PC-3 (cell line): Measurements from ENCODE around the gene KLK10. TPM values are rescaled to one million over a fixed set of nuclear protein-coding genes. Genes with fewer than 3 reads are reported as not detected.
A peak's percentile ranks its signal among the peaks of the same experiment; 100 is the strongest.

Experiments
- ATAC-seq: fragments of 200-7000 bp; cut with Tn5 transposase; 2 replicates; pipeline ENCODE4 v1.9.1; 2020; ENCODE audit warnings: mild to moderate bottlenecking, moderate library complexity
- BruUV-seq: library from RNA; stranded (reverse); fragments of 400-500 nt; replicated peaks from 2 replicates; lab custom pipeline; 2021; lab: Mats Ljungman, UMichigan
- CTCF ChIA-PET: fragments of 300-600 bp; sonication (Branson Sonifier 250); formaldehyde crosslinking; loops from one replicate; lab custom pipeline; 2022; ENCODE audit warnings: antibody characterized with exemption; lab: Charles Lee
- POLR2A ChIA-PET: fragments of 300-600 bp; sonication (Branson Sonifier 250); formaldehyde crosslinking; loops from one replicate; lab custom pipeline; 2022; ENCODE audit warnings: antibody characterized with exemption; ENCODE audit not compliant: unreplicated experiment; lab: Charles Lee
- DNase-seq: peaks from one replicate; pipeline ENCODE4 v3.0.0-alpha.2; 2015
- H2AFZ ChIP-seq: fragments of 300-600 bp; sonication (generic); 2 replicates; pipeline ENCODE4 v1.6.0; 2016; ENCODE audit warnings: antibody characterized with exemption, low read length
- H3F3A ChIP-seq: fragments of 300-600 bp; sonication (generic); one replicate; pipeline ENCODE4 v1.6.0; 2017; ENCODE audit warnings: antibody characterized with exemption, low read length, control low read depth, mild to moderate bottlenecking; ENCODE audit not compliant: unreplicated experiment
- H3K27ac ChIP-seq: fragments of 300-600 bp; sonication (generic); 2 replicates; pipeline ENCODE4 v1.5.1; 2016; ENCODE audit warnings: mild to moderate bottlenecking, low read length
- H3K27me3 ChIP-seq: fragments of 300-600 bp; sonication (generic); 2 replicates; pipeline ENCODE4 v1.6.1; 2016; ENCODE audit warnings: low read length, mixed read lengths
- H3K36me3 ChIP-seq: fragments of 300-600 bp; sonication (generic); 2 replicates; pipeline ENCODE4 v1.6.1; 2016; ENCODE audit warnings: low read depth, mixed run types, low read length, mixed read lengths
- H3K4me1 ChIP-seq: fragments of 300-600 bp; sonication (generic); 2 replicates; pipeline ENCODE4 v1.5.1; 2016; ENCODE audit warnings: low read length; ENCODE audit not compliant: insufficient read depth
- H3K4me2 ChIP-seq: fragments of 300-600 bp; sonication (generic); 2 replicates; pipeline ENCODE4 v1.6.0; 2016; ENCODE audit warnings: low read length
- H3K4me3 ChIP-seq: fragments of 300-600 bp; sonication (generic); 2 replicates; pipeline ENCODE4 v1.5.1; 2016; ENCODE audit warnings: mild to moderate bottlenecking, low read length, mixed read lengths
- H3K79me2 ChIP-seq: fragments of 300-600 bp; sonication (generic); 2 replicates; pipeline ENCODE4 v1.6.1; 2017; ENCODE audit warnings: low read length, mixed read lengths
- H3K9ac ChIP-seq: fragments of 300-600 bp; sonication (generic); 2 replicates; pipeline ENCODE4 v1.6.0; 2016; ENCODE audit warnings: mild to moderate bottlenecking, low read length
- H3K9me2 ChIP-seq: fragments of 300-600 bp; sonication (generic); replicated peaks from 2 replicates; pipeline ENCODE4 v1.6.1; 2016; ENCODE audit warnings: mixed run types, low read length, mixed read lengths
- H3K9me3 ChIP-seq: fragments of 300-600 bp; sonication (generic); 2 replicates; pipeline ENCODE4 v1.6.1; 2016; ENCODE audit warnings: low read length, mixed read lengths
- H4K20me1 ChIP-seq: fragments of 300-600 bp; sonication (generic); 2 replicates; pipeline ENCODE4 v1.6.1; 2016; ENCODE audit warnings: low read length, mixed read lengths
- CTCF ChIP-seq: fragments of 300-600 bp; sonication (generic); conservative IDR thresholded peaks from 2 replicates; pipeline ENCODE4 v1.5.1; 2017; ENCODE audit warnings: antibody characterized with exemption, low read depth, mild to moderate bottlenecking, low read length
- EZH2 ChIP-seq: fragments of 300-600 bp; sonication (generic); IDR thresholded peaks from one replicate; pipeline ENCODE4 v1.6.1; 2017; ENCODE audit warnings: antibody characterized with exemption, mild to moderate bottlenecking, low read length; ENCODE audit not compliant: unreplicated experiment
- EZH2phosphoT487 ChIP-seq: fragments of 300-600 bp; sonication (generic); IDR thresholded peaks from 2 replicates; pipeline ENCODE4 v1.6.1; 2018; ENCODE audit warnings: mild to moderate bottlenecking, antibody characterized with exemption, low read length, borderline replicate concordance
- intact Hi-C: fragments of 100-400 bp; cut with micrococcal nuclease; formaldehyde crosslinking; loops from 2 replicates; pipeline ENCODE4 v1.9.0; 2023
- total RNA-seq: library from RNA; depleted of rRNA; stranded (reverse); fragments of >200 nt; gene quantifications from 2 replicates; pipeline ENCODE4 v1.2.3, GENCODE V29; 2014

The KLK10 gene
- total RNA-seq, 1 experiment from 2014 or later, result 1.2 TPM

- TF ChIP-seq CTCF, result no peak
- no peak for TF ChIP-seq EZH2
- no peak for TF ChIP-seq EZH2phosphoT487
- no peaks in the 10 kb centered on the region for H3K9me3 ChIP-seq
- no peak overlapping the region for H3K9ac ChIP-seq
- no peak for ATAC-seq
- no peak overlapping the region for H2AFZ ChIP-seq
- no peaks in the 10 kb centered on the region for H3K27me3 ChIP-seq
- CTCF ChIA-PET, result no interaction called here
- H3K4me2 ChIP-seq, result no peak overlapping the region
- peak; percentile 42 for DNase-seq
- intact Hi-C loops, result loop anchor here (2.0 kb wide), 1 partner anchor 45 kb away; no protein-coding TSS in a partner anchor
- H4K20me1 ChIP-seq, result no peaks in the 10 kb centered on the region
- H3K79me2 ChIP-seq, result no peaks in the 10 kb centered on the region
- H3K36me3 ChIP-seq, result no peaks in the 10 kb centered on the region
- H3F3A ChIP-seq, result peaks cover 8% of the 10 kb centered on the region
- no peak overlapping the region for H3K4me3 ChIP-seq
- H3K4me1 ChIP-seq, result peaks cover 40% of the 10 kb centered on the region
- no peaks in the 10 kb centered on the region for H3K9me2 ChIP-seq
- BruUV-seq, result no TSS peak
- POLR2A ChIA-PET, result no interaction called here
- no peak overlapping the region for H3K27ac ChIP-seq
Measured at GRCh38 chr19:50977626-50978025, 41.9 kb downstream of the KLK10 start.

GRCh38 chr19:50975766-50976165 lies 43.7 kb downstream of the KLK10 start:
- no peaks in the 10 kb centered on the region for H3K79me2 ChIP-seq
- H3K9me3 ChIP-seq, result no peaks in the 10 kb centered on the region
- H3K4me3 ChIP-seq, result no peak overlapping the region
- DNase-seq (peak; percentile 98), ATAC-seq (peak; percentile 94)
- CTCF ChIA-PET, result no interaction called here
- peaks cover 52% of the 10 kb centered on the region for H3K4me1 ChIP-seq
- H3K27ac ChIP-seq, result peak overlapping the region; percentile 45
- POLR2A ChIA-PET, result interaction anchor here (0.6 kb wide), 1 partner anchor 171 kb away, joined by 8 read pairs; no protein-coding TSS in a partner anchor
- intact Hi-C loops, result no loop called here
- no peaks in the 10 kb centered on the region for H3K9me2 ChIP-seq
- no peaks in the 10 kb centered on the region for H3K36me3 ChIP-seq
- no peaks in the 10 kb centered on the region for H3K27me3 ChIP-seq
- H2AFZ ChIP-seq, result peak overlapping the region; percentile 45
- no TSS peak for BruUV-seq
- TF ChIP-seq CTCF (no peak), EZH2 (no peak), EZH2phosphoT487 (no peak)
- peaks cover 8% of the 10 kb centered on the region for H3F3A ChIP-seq
- no peak overlapping the region for H3K9ac ChIP-seq
- peak overlapping the region; percentile 23 for H3K4me2 ChIP-seq
- no peaks in the 10 kb centered on the region for H4K20me1 ChIP-seq
